Lower leg skin (tissue), 4 donors: ENCODE results near the gene DPM3. TPM values are rescaled to one million over a fixed set of nuclear protein-coding genes. Genes with fewer than 3 reads are reported as not detected.
A peak's percentile ranks its signal among the peaks of the same experiment; 100 is the strongest.

Experiments
- DNase-seq, 2 donors: peaks; one replicate each; pipeline ENCODE4 v3.0.0-alpha.2; 2019; ENCODE audit warnings: low spot score in 2 of 2
- H3K4me3 ChIP-seq: fragments of 200-600 bp; sonication (generic); 2 replicates; pipeline ENCODE4 v1.5.1; 2017; ENCODE audit warnings: mild to moderate bottlenecking, low read depth; ENCODE audit not compliant: poor library complexity, severe bottlenecking
- POLR2A ChIP-seq, 2 donors: fragments of 450-650 bp; IDR thresholded peaks; one replicate each; pipeline ENCODE4 v1.6.1; 2016 to 2017; ENCODE audit warnings: antibody characterized with exemption in 2 of 2, mild to moderate bottlenecking in 1 of 2, moderate library complexity in 1 of 2
- WGBS, 2 donors: methylation state at CpG; one replicate each; pipeline ENCODE4 v1.1.5; 2018; 5-methylcytosine and 5-hydroxymethylcytosine counted together
- intact Hi-C: fragments of 100-400 bp; cut with DNase I; formaldehyde crosslinking; loops from one replicate; pipeline ENCODE4 v1.15.0; 2023; ENCODE audit warnings: low total_unique reads
- total RNA-seq, 4 donors: library from RNA; depleted of rRNA; stranded (reverse); fragments of >200 nt; gene quantifications; one replicate each; pipeline ENCODE4 v1.1.0, GENCODE V29; 2016
- TF ChIP-seq, protein P1 (sequence below), 3 donors: fragments of 450-650 bp; IDR thresholded peaks; one replicate each; pipeline ENCODE4 v1.5.1; 2016; ENCODE audit warnings: antibody characterized with exemption in 3 of 3, mild to moderate bottlenecking in 3 of 3, moderate library complexity in 2 of 3

The DPM3 gene
- total RNA-seq, 4 donors from 2014 or later = 19.2 to 74.7 (median 36.9) TPM

GRCh38 chr1:155091071-155092051 lies 49.0 kb downstream of the DPM3 start:
- TF ChIP-seq, protein P1, sequence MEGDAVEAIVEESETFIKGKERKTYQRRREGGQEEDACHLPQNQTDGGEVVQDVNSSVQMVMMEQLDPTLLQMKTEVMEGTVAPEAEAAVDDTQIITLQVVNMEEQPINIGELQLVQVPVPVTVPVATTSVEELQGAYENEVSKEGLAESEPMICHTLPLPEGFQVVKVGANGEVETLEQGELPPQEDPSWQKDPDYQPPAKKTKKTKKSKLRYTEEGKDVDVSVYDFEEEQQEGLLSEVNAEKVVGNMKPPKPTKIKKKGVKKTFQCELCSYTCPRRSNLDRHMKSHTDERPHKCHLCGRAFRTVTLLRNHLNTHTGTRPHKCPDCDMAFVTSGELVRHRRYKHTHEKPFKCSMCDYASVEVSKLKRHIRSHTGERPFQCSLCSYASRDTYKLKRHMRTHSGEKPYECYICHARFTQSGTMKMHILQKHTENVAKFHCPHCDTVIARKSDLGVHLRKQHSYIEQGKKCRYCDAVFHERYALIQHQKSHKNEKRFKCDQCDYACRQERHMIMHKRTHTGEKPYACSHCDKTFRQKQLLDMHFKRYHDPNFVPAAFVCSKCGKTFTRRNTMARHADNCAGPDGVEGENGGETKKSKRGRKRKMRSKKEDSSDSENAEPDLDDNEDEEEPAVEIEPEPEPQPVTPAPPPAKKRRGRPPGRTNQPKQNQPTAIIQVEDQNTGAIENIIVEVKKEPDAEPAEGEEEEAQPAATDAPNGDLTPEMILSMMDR (IDR thresholded peaks at IDR 0.05) = peak in 1 of 3 donors; percentile 78
- TF ChIP-seq POLR2A (IDR thresholded peaks at IDR 0.05) = no peak
- WGBS, 2 donors = 16 to 22% methylated on average over 27 to 29 of the region's 29 CpGs
- H3K4me3 ChIP-seq = no peak overlapping the region
- intact Hi-C loops = loop anchor here (2.0 kb wide), 1 partner anchor 77 kb away; no protein-coding TSS in a partner anchor
- peak; percentile 66 to 95 for DNase-seq

Other genes starting within 250 kb of the DPM3 start
- 10 to 100 TPM; 20.6 to 37.0 (median 33.3) TPM for gene PMVK, start 203.8 kb downstream of the DPM3 start, total RNA-seq
- gene PBXIP1, start 184.4 kb downstream of the DPM3 start, total RNA-seq = 10 to 100 TPM; 52.1 to 84.1 (median 63.7) TPM
- 10 to 100 TPM; 31.9 to 38.0 (median 36.3) TPM for gene PYGO2, start 178.7 kb downstream of the DPM3 start, total RNA-seq
- 10 to 100 TPM; 45.4 to 68.9 (median 66.4) TPM for gene SHC1, start 169.8 kb downstream of the DPM3 start, total RNA-seq
- gene CKS1B, start 165.8 kb downstream of the DPM3 start, total RNA-seq = 10 to 100 TPM; 40.0 to 58.7 (median 45.3) TPM
- 10 to 100 TPM; 38.7 to 45.3 (median 41.6) TPM for gene FLAD1, start 157.2 kb downstream of the DPM3 start, total RNA-seq
- 1 to 10 TPM in 1 of 4 donors, not detected in 3; 1.4 TPM for gene LENEP, start 146.9 kb downstream of the DPM3 start, total RNA-seq
- gene ZBTB7B, start 137.7 kb downstream of the DPM3 start, total RNA-seq = 100 to 1,000 TPM; 270 to 295 (median 286) TPM
- 10 to 100 TPM in 1 of 4 donors, 1 to 10 TPM in 3; 3.8 to 11.5 (median 6.3) TPM for gene DCST2, start 106.8 kb downstream of the DPM3 start, total RNA-seq
- 1 to 10 TPM in 2 of 4 donors, under 1 TPM in 2; 0.38 to 3.6 (median 0.87) TPM for gene DCST1, start 106.7 kb downstream of the DPM3 start, total RNA-seq
- 100 to 1,000 TPM; 232 to 289 (median 279) TPM for gene ADAM15, start 89.2 kb downstream of the DPM3 start, total RNA-seq
- gene EFNA4, start 76.8 kb downstream of the DPM3 start, total RNA-seq = 10 to 100 TPM; 29.5 to 66.6 (median 52.9) TPM
- 100 to 1,000 TPM; 111 to 150 (median 129) TPM for gene EFNA3, start 61.7 kb downstream of the DPM3 start, total RNA-seq
- gene EFNA1, start 12.7 kb downstream of the DPM3 start, total RNA-seq = 100 to 1,000 TPM; 125 to 235 (median 185) TPM
- gene SLC50A1, start 4.7 kb downstream of the DPM3 start, total RNA-seq = 10 to 100 TPM; 33.3 to 59.4 (median 43.7) TPM
- 100 to 1,000 TPM in 2 of 4 donors, 10 to 100 TPM in 2; 48.6 to 109 (median 97.6) TPM for gene KRTCAP2, start 32.8 kb upstream of the DPM3 start, total RNA-seq
- 1 to 10 TPM in 1 of 4 donors, under 1 TPM in 2, not detected in 1; 0.17 to 1.2 (median 0.62) TPM for gene TRIM46, start 33.3 kb upstream of the DPM3 start, total RNA-seq
- gene THBS3, start 67.4 kb upstream of the DPM3 start, total RNA-seq = 10 to 100 TPM; 15.6 to 26.6 (median 20.2) TPM
- 10 to 100 TPM; 20.5 to 54.8 (median 40.8) TPM for gene MTX1, start 68.2 kb upstream of the DPM3 start, total RNA-seq
- gene ENTREP3, start 115.0 kb upstream of the DPM3 start, total RNA-seq = 10 to 100 TPM in 3 of 4 donors, 1 to 10 TPM in 1; 9.6 to 26.0 (median 18.7) TPM
- 10 to 100 TPM; 67.8 to 96.9 (median 87.6) TPM for gene SCAMP3, start 121.8 kb upstream of the DPM3 start, total RNA-seq
- 10 to 100 TPM; 24.6 to 55.8 (median 38.0) TPM for gene CLK2, start 133.0 kb upstream of the DPM3 start, total RNA-seq
- 1 to 10 TPM; 5.4 to 8.5 (median 6.4) TPM for gene HCN3, start 136.9 kb upstream of the DPM3 start, total RNA-seq
- gene PKLR, start 160.9 kb upstream of the DPM3 start, total RNA-seq = 1 to 10 TPM in 2 of 4 donors, under 1 TPM in 2; 0.13 to 1.7 (median 0.77) TPM
- gene FDPS, start 168.3 kb upstream of the DPM3 start, total RNA-seq = 100 to 1,000 TPM in 3 of 4 donors, 10 to 100 TPM in 1; 98.5 to 185 (median 141) TPM
- 10 to 100 TPM; 33.7 to 42.2 (median 41.1) TPM for gene RUSC1, start 180.4 kb upstream of the DPM3 start, total RNA-seq